ENCODE results near the gene CFAP45.

Gene CFAP45

DNA sequence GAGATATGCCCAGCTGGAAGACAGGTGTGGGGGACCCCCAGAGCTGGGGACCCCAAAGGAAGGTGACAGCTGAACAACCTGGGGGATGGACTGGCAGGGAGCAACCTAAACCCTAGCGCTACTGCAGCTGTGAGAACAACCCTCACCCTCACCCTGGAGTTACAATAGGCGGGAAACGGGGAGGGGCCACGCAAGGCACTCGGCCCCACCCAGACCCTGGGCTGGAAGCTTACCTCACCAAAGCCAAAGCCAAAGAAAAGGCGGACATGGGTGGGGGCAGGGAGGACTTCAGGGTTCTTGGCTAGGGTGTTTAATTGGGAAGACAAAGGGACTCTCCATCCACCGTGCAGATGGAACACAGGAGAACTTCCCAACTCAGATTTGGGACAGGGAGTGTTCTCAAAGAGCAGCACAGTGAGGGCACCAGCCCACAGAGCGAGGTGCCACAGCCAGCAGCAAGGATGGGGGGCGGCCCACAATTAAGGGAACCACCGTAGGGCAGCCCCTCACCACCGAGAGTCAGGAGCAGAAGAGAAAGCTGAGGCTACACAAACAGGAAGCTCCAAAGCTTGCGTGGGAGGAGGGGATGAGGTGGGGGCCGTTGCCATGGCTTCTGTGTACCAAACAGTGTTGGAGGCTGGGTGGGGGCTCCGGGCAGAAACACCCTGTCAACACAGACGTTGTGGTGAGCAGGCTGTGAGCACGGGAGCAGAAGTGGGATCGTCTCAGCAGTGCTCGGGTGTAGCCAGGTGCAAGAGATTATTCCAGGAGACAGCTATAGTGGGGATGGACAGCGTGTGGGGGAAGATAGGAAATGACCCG lies 23.4 kb upstream of the CFAP45 start:
- no peak for DNase-seq (ENCODE audit: low read depth in 2 of 2)

DNA sequence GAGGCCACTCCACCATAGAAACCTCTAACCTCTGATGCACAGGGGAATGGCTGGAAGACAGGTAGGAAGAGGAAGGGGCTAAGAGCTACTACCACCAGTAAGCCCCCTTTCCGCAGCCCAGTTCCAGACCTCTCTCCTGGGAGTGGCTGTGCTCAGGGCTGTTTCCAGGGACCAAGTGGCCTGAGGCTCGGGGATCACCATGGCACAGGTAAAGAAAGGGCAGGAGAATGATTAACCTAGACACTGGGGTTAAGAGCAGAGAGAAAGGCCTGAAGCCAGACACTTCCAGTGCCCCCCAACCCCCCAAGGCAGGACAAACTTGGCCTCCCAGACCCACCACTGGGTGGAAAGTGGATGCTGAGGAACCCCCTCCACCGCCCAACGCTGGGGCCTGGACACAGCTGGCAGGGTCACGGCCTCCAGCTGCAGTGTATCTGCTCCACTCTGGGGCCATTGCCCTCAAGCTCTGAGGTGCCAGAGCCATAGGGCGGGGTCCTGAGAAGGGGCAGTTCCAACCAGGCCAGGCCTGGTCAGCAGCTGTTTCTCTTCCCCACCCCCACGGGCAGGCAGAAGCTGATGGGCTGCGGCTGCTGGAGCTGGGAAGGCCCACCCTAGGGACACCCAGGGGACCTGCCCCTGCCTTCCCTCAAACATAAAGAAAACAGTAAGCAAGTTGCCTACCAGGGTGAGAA lies 22.7 kb upstream of the CFAP45 start:
- no peak for DNase-seq (ENCODE audit: low read depth in 2 of 2)

DNA sequence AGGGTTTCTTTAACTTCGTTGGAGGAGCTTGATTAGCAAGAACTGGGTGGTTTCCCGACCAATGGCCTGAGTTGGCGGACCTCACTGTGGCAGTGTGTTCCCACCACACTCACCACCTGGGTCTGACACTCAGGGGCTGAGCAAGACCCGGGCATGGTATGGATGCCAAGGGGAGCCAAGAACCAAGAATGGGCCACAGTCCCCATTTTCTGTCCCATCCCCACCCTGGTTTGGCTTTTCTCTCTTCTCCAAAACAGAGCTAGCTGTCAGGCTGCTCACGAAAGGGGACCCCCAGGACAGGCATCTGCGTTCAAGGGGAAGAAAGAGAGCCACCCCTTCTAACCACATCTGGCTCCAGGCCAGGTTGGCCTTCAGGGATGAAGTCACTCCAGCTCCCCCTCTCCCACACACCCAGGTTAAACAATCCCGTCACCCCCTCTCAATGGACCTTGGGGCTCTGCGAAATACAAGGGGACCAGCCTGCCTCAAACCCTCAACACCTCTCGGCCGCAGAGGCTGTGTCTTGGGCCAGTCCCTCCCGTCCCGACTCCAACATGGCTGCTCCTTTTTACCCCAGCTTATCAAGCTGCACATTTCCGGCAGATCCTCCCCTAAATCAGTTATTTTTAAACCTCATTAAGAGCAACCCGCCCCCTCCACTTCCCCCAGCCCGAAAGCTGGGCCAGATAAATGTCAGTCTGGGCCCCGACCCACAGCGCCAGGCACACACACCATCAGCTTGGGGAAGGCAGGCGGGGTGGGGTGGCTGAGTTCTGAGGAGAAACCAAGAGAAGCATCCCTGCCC lies 21.9 kb upstream of the CFAP45 start:
- DNase-seq (ENCODE audit: low read depth in 2 of 2) = no peak

- no peak for DNase-seq (ENCODE audit: low read depth in 2 of 2)
Observed at GRCh38 chr1:159921251-159921650, 21.3 kb upstream of the CFAP45 start.

GRCh38 chr1:159920651-159921050 lies 20.7 kb upstream of the CFAP45 start:
- no peak for DNase-seq (ENCODE audit: low read depth in 2 of 2)

GRCh38 chr1:159920202-159920601 lies 20.2 kb upstream of the CFAP45 start:
- no peak for DNase-seq (ENCODE audit: low read depth in 2 of 2)

DNA sequence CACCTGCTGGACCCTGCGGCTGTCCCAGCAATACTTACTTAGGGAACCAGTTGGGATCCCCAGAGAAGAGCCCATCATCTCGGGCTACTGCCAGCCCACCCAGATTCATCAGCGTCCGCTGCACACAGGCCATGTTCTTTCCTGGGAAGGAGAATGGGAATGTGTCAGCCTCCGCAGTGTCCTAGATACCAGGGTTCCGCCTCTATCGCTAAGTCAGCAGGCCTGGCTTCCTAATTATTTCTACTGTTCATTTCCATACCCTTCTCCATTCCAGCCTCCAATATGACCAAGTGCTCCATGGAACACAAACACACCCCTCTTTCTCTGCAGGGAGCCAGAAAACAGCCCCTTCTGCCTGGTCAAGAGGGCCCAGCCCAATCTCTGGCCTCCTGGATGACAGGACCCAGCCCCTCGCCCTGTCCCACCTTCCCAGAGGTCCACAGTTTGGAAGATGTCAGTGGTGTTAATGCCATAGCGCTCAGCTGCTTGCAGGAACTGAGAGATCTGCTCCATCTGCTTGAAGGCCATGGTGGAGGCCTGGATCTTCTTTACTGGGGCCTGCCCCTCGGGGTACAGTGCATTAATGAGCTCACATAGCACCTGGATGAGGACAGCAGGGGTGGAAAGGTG lies 19.4 kb upstream of the CFAP45 start:
- DNase-seq (ENCODE audit: low read depth in 2 of 2) = no peak

- DNase-seq (ENCODE audit: low read depth in 2 of 2) = no peak
Observed at GRCh38 chr1:159918352-159919200, 18.6 kb upstream of the CFAP45 start.

DNA sequence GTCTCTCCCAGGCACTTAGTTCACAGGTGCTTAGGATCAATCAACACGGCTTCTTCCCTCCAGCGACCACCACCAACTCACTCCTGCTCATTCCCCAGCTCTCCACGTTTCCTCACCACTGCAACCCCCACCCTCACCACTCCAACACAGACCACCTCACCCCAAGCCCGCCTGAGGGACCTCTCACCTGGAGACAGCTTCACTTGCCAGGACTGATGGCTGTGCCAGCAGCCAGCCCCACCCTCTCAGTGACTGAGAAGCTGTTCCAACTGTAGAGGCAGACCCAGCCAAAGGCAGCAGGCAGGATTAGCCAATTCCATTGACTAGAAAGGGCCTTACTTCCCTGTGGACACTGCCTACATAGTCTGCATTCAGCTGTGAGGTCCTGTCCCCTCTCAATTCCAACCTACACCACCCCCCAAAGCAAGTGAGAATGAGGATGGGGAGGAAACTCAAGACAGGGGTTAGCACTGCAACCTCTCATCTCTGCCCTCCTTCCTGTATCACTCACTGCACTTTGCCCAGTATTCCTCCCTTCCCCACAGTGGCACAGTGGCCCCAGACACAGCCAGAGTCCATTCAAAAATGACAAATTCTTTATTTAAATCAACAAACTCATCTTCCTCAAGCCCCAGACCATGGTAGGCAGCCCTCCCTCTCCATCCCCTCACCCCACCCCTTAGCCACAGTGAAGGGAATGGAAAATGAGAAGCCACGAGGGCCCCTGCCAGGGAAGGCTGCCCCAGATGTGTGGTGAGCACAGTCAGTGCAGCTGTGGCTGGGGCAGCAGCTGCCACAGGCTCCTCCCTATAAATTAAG lies 17.8 kb upstream of the CFAP45 start:
- DNase-seq (ENCODE audit: low read depth in 2 of 2) = no peak

DNA sequence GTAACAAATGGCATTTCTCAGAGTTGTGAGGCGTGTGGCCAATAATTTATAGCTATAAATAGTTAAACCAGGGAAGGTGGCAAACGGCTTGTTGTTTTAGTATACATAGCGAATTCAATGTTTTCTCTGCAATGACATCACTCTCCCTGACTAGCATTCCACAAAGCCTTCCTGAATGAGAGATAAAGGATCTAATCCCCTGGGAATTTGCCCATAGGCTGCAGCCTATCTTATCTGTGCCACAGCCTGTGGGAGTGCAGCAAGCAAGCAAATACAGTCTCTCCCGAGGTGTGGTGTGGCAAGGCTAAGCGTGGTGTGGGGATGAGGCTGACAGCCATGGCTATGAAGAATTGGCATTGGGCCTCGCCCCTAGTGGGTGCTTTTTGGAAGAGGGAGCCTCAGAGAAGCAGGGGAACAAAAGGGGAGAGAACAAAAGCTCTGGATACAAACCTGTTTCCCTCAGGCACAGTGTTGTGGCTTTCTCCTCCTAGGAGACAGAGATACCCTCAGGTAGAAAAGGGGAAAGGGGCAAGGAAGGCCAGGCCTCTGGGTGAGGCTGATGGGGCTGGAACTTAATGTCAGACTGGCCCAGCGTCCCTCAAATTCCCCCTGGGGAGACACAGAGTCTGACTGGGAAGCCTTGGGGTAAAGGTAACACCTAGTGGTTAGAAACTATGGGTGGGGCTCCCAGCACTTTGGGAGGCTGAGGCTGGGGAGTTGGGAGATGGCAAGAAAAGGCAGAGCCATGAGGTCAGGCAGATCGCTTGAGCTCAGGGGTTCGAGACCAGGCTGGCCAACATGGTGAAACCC lies 16.5 kb upstream of the CFAP45 start:
- peak in 1 of 2 experiments; percentile 60 for DNase-seq (ENCODE audit: low read depth in 2 of 2)

DNA sequence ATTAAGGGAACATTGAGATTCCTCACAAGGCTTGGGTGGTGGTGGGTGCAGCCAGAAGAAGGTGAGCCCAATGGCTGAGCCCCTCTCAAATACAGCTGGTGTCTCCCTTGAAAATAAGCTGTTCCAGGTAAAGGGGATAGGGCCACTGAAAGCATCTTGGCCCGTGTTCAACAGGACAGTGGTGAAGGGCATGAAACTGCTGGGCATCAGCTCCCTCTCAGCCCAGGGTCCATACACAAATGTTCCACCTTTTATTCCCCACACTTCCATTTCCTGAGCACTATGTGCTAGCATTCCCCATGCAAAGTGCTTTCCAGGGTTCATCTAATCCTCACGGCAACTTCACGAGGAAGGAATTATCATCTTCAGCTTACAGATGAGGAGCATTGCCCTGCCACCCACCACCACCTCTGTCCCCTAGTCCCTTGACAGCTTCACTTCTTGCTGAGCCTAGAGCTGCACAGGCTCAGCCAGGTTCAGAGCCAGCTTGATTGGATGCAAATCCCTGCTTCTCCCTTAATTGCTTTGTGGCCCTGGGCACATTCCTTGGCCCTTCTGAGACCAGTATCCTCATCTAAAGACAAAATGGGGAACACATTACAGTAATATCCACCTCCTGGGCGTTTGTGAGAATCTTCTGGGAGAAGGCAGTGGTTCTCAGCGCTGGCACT lies 15.7 kb upstream of the CFAP45 start:
- no peak for DNase-seq (ENCODE audit: low read depth in 2 of 2)

GRCh38 chr1:159914252-159915018 lies 14.5 kb upstream of the CFAP45 start:
- no peak for DNase-seq (ENCODE audit: low read depth in 2 of 2)

DNA sequence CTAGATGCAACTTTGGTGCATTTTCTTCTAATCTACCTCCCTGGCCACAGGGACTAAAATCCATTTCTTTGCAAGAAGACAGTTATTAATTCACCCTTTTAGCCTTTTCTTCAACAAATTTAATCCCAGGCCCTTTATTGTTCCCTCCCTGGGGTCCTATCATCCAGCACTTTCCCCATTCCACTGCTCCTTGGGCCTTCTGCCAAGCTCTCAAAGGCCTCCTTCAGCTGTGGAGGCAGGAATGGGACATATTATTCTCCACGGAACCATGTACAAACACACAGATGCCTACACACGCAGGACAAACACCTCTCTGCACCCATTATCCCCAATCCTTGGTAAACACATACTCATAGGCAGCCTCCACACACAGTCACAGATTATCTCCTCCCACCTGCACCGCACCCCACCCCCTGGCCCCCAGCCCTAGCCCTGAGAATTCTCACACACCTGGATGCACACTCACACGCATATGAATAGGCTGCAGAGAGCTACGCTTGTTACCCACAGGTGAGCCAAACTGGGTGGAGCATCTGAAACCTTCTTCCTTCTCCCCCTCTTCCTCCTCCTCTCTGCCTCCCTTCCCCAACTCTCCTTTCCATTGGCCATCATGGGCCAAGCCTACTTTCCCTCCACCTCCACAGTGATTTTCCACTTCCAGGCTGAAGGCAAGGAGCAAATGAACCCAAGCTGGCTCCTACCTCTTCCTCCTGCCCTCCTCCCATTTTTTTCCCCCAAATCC lies 13.7 kb upstream of the CFAP45 start:
- DNase-seq (ENCODE audit: low read depth in 2 of 2) = no peak

DNA sequence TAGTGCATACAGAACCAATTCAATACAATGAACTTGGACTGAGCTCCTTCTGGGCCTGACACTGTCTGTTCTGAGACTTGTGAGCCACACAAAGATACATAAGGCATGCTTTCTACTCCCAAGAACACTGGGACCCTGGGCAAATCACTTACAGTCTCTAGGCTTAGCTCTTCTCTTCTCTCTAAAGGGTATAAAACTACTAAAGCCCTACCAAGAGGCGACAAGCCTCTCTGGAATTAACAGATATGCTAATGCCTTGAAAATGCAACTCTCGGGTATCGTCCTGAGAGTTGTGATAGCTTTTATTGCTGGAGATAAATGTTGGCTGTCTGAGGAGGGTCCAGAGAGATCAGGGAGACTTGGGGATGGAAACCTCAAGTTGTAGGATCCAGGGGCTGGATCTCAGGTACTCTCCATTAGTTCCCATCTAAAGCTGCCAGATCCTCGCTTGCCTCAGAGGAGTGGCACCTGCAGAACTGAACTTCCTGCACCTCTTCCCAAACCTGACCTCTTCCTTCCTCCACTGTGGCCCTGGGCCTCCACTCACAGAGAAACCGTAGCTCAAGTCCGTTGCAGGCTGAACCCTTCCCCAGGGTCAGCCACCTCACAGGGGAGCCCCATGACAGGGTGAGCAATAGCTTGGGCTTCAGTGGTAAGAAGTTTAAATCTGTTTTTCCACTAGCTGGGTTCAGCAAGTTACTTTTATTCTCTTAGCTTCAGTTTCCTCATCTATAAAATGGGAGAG lies 11.5 kb upstream of the CFAP45 start:
- no peak for DNase-seq (ENCODE audit: low read depth in 2 of 2)

DNA sequence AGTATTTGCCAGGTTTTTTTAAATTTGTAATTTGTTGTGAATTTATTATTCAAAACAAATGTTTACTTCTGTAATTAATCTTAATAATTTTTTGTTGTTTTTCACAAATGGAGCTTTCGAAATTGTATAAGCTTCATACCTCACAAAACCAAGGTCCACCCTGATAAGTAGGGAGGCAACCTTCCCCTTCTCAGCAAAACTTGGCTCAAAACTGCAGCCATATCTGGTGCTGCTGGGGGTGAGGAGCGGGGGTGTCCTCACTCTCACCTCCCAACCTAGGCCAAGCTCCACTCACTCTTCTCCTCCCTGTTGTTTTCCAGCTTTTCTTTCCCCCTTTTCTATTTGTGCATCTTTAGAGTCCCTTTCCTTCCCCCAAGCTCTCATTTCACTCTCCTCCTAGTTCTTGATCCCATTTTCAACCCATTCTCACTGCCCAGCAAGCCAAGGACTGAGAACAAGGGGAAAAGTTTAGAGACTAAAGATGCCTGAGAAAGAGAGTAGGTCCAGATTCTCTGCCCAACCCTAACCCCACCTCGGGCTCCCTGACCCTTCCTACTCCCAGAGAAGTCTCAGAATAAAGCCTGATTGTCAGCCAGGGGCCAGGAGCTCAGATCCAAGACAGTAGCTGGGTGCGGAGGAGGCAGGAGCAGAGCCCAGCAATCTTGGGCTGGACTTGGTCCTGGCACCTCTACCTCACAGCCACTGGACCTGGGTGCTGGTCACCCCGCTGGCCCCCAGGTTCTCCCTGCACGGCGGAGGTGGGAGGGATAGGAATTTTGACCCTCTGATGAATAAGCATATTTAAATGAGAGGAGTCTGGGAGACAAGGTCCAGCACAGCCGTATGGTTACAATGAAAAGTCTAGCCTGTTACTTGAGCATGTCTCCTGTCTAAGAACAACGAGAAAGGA lies 8.3 kb upstream of the CFAP45 start:
- DNase-seq (ENCODE audit: low read depth in 2 of 2) = no peak

DNA sequence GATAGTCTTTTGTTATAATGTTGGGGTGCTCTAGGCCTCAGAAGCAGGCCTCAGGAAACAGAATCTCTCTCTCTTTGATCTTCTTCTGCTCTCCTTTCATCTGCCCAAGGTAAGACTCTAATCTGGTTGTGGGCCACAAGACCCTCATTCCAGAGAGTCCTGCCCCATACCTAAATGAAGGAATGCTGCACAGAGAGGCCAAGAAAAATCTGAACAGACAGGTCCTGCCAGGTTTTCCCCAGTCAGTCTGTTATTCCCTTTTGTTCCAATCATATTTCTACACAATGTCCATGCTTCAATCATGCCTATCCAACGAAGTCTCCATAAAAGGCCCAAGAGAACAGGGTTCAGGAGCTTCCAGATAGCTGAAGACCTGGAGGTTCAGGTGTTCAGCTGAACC lies 7.0 kb upstream of the CFAP45 start:
- no peak for DNase-seq (ENCODE audit: low read depth in 2 of 2)
